ENCODE measurements around the gene CD6.
"Not testable (repeated sequence)": the region's sequence is repeated elsewhere in the genome, so short reads cannot be mapped to it uniquely, and the experiment has no call there.

Gene CD6

DNA sequence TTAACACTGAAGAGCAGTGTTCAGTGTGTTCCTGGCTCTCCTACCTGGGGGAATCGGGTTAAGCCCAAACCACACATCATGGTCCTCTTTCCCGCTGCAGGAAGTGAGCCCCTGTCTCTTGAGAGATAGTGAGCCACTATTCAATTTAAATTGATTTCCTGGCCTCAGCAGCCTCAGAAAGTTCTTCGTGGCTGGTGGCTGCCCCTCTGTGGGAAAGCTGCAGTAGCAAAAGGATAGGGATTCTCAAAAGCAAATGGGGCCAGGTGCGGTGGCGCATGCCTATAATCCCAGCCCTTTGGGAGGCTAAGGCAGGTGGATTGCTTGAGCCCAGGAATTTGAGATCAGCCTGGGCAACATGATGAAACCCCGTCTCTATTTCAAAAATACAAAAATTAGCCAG is 81.7 kb downstream of the CD6 start:
- no peak for DNase-seq (ENCODE audit: low spot score)

GRCh38 chr11:61054513-61054912 is 83.0 kb downstream of the CD6 start:
- no peak for DNase-seq (ENCODE audit: low spot score)

- DNase-seq (ENCODE audit: low spot score): no peak
These were observed 83.6 kb downstream of the CD6 start for GRCh38 chr11:61054927-61055562.

DNA sequence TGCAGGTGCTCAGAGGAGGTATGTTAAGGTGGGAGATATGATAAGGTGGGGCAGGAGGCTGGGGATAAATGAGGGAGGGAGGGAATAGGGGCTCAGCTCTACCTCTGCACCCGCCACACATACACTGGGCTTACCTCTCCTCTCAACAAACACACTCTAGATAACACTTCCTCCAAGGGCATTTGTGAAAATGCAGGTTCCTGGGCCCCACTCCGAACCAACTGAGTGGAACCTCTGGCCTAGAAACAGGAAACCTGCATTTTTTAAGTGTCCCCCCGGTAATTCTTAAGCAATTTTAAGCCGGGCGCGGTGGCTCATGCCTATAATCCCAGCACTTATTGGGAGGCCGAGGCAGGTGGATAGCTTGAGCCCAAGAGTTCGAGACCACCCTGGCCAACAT is 84.3 kb downstream of the CD6 start:
- no peak for DNase-seq (ENCODE audit: low spot score)

- no peak for DNase-seq (ENCODE audit: low spot score)
These were observed 85.1 kb downstream of the CD6 start for GRCh38 chr11:61056571-61056970.

GRCh38 chr11:61056981-61057380 is 85.5 kb downstream of the CD6 start:
- DNase-seq (ENCODE audit: low spot score): no peak

GRCh38 chr11:61057615-61058014 is 86.1 kb downstream of the CD6 start:
- DNase-seq (ENCODE audit: low spot score): no peak

DNA sequence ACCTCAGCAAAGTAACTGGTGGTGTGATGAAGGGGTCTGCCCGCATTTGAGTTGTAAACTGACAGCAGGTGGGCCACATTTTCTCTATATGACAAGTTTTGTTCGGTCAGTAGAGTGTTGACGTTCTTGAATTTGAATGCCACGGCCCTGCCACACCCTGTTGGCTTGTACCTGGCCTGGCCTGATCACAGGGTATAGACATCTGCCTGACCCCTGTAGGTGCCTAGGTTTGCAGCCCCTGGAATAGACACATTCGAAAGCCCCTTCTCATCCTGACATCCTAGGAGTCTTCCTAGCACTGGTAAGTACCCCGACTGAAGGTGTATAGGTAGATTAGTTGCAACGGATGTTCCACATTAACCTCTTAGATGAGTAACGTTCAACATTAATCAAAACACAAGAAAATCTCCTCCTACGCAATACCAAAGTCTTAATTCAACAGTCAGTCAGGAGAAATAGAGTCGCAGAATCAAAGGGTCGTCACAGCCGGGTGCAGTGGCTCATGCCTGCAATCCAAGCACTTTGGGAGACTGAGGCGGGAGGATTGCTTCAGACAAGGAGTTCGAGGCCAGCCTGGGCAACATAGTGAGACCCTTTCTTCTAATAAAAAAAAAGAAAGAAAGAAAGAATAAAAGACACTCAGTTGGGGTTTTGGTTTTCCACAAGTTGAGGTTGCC is 87.2 kb downstream of the CD6 start:
- no peak for DNase-seq (ENCODE audit: low spot score)

DNA sequence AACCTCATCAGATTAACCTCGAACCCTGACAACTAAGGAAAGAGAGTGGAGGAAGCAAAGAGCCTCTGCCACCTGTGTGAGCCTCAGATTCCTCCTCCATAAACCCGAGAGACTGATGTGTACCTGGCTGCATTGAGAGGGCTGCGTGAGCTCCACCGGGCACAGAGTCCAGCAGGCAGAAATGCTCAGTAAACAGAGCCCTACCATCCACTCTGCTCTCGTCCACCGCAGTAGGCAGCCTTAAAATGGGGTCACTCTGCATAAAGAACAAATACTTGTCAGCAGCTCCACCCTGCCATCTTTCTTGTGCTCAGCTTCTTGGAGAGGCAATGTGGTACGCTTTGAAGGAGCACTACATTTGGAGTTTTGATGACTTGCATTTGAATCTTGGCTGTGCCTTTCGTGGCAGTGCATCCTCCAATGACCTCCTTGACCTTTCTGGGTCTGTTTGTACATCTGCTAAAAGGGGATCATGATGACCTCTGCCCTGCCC is 87.8 kb downstream of the CD6 start:
- DNase-seq (ENCODE audit: low spot score): no peak

DNA sequence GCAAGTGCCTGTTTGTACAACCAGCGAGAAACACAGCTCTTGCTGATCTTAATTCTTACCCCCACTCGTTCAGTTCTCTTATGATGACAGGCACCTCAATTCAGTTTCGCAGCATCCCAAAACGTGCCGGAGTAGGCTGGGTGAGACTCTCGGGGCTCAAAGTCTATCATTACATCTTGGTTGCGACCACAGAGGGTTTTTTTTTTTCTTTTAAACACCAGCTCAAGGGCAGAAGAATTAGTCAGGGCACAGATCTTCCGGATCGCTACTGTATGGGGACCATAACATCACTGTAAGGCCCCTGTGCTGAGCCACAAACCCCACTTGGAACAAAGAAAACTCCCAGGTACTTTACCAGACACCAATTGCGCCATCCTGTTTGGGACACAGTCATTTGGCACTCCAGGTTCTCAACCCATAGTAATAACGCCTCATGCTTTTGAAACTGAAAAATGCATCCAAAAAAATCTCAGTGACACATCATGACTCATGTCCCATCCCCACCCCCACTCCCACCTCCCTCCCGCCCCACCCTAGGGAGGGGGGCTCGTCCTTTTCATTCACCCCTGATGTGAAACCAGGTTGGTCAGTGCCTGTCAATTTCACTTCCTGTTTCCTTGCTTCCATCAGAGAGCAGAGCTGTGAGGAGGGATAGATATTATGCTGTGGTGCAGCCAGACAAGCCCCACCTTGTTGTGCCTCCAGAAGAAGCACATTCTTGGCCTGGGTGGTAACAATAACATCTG is 89.8 kb downstream of the CD6 start:
- DNase-seq (ENCODE audit: low spot score): peak; percentile 73

GRCh38 chr11:61062181-61062930 is 90.9 kb downstream of the CD6 start:
- no peak for DNase-seq (ENCODE audit: low spot score)

- not testable (repeated sequence) for DNase-seq (ENCODE audit: low spot score)
These were observed 93.8 kb downstream of the CD6 start for GRCh38 chr11:61065236-61065635.

DNA sequence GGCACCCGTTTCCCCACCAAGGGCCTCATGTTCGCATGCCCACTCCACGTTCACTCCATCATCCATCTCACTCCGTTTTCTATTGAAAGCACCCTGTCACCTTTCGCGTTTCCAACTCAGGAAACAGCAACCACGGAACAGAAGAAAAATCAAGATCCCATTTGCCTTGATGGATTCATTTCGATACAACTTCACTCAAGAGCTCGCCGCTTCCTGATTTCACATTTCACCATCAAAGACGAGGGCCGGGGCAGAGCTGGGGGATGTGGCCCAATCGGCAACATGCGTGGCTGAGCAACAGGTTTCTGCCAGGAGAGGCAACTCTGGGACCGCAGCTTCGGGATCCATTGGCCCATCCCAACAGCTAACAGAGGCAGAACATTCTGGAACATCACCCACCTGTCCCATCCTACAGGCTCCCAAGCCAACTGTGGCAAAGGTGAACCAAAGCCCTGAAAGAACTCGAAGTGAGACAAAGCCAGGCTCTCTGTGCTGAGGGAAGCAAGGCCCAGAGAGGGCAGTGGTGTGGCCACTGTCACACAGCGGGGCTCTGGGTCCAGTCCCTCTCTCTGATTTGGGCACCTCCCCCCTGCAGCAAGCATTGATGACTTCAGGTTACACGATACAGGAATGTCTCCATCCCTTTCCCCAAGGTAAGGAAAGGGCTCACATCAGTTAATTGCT is 94.6 kb downstream of the CD6 start:
- peak; percentile 40 for DNase-seq (ENCODE audit: low spot score)

- no peak for DNase-seq (ENCODE audit: low spot score)
These were observed 95.2 kb downstream of the CD6 start for GRCh38 chr11:61066645-61067044.

- no peak for DNase-seq (ENCODE audit: low spot score)
These were observed 96.4 kb downstream of the CD6 start for GRCh38 chr11:61067782-61068446.

DNA sequence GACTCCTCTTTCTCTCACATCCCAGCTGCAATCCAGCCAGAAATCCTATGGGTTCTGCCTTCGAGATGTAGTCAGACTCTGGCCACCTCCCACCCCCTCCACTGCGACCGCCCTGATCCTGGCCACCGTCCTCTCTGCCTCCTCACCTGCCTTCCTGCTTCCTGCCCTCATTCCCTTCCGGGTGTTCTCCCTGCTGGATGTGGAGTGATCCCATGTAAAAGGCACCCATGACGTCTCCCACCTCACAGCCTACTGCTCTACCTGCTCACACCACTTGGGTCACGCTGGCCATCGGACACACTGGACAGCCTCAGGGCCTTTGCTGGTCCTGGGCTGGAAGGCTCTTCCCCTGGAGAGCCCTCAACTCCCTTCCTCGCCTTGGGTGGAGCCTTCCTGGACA is 97.1 kb downstream of the CD6 start:
- no peak for DNase-seq (ENCODE audit: low spot score)

- no peak for DNase-seq (ENCODE audit: low spot score)
These were observed 97.9 kb downstream of the CD6 start for GRCh38 chr11:61069427-61069826.
